ENCODE measurements around the gene SYTL3. TPM values are rescaled to one million over a fixed set of nuclear protein-coding genes. Genes with fewer than 3 reads are reported as not detected.

SYTL3 gene
- total RNA-seq, 4 donors from 2014 or later, result 4.8 to 23.1 (median 11.3) TPM

GRCh38 chr6:158715330-158716311, 65.8 kb downstream of the SYTL3 start:
- TF ChIP-seq POLR2A (IDR thresholded peaks at IDR 0.05) (peak in 1 of 2 donors; percentile 22), CTCF (IDR thresholded peaks at IDR 0.05) (peak in 2 of 6 experiments; percentile 17 to 28)
- Histone ChIP-seq H3K36me3 (no peaks in the 10 kb centered on the region), H3K27ac (peak overlapping the region; percentile 75 to 83 (median 76)), H3K27me3 (no peaks in the 10 kb centered on the region), H3K4me3 (no peak overlapping the region), H3K9me3 (no peaks in the 10 kb centered on the region), H3K4me1 (peaks cover 0 to 44% (median 19%) of the 10 kb centered on the region in 4 donors)
- peak; percentile 60 to 83 (median 79) for DNase-seq

- H3K4me3 ChIP-seq, result peak overlapping the region in 2 of 4 donors; percentile 4 to 6
- no peak for TF ChIP-seq CTCF (IDR thresholded peaks at IDR 0.05)
- no peak for TF ChIP-seq POLR2A (IDR thresholded peaks at IDR 0.05)
- no peaks in the 10 kb centered on the region for H3K36me3 ChIP-seq
- H3K27ac ChIP-seq, result peak overlapping the region; percentile 72 to 92 (median 80)
- peak in 2 of 3 donors; percentile 62 to 63 for DNase-seq
- no peaks in the 10 kb centered on the region for H3K9me3 ChIP-seq
- H3K27me3 ChIP-seq, result no peaks in the 10 kb centered on the region
- peaks cover 0 to 48% (median 22%) of the 10 kb centered on the region in 4 donors for H3K4me1 ChIP-seq
Measured at GRCh38 chr6:158717341-158718330, 67.8 kb downstream of the SYTL3 start.

GRCh38 chr6:158718461-158719046, 68.7 kb downstream of the SYTL3 start:
- TF ChIP-seq POLR2A (IDR thresholded peaks at IDR 0.05) (peak in 1 of 2 donors; percentile 38), CTCF (IDR thresholded peaks at IDR 0.05) (peak in 5 of 6 experiments; percentile 23 to 79 (median 72))
- Histone ChIP-seq H3K27me3 (no peaks in the 10 kb centered on the region), H3K4me3 (peak overlapping the region in 2 of 4 donors; percentile 6 to 18), H3K4me1 (peaks cover 0 to 48% (median 22%) of the 10 kb centered on the region in 4 donors), H3K36me3 (no peaks in the 10 kb centered on the region), H3K27ac (peak overlapping the region; percentile 72 to 92 (median 80)), H3K9me3 (no peaks in the 10 kb centered on the region)
- DNase-seq, result peak in 2 of 3 donors; percentile 73 to 81

- H3K4me3 ChIP-seq, result no peak overlapping the region
- peak in 1 of 3 donors; percentile 25 for DNase-seq
- H3K27ac ChIP-seq, result no peak overlapping the region
- H3K27me3 ChIP-seq, result no peaks in the 10 kb centered on the region
- H3K9me3 ChIP-seq, result no peaks in the 10 kb centered on the region
- peaks cover 0 to 27% (median 9%) of the 10 kb centered on the region in 4 donors for H3K4me1 ChIP-seq
- TF ChIP-seq CTCF (IDR thresholded peaks at IDR 0.05) (no peak), POLR2A (IDR thresholded peaks at IDR 0.05) (no peak)
- no peaks in the 10 kb centered on the region for H3K36me3 ChIP-seq
Measured at GRCh38 chr6:158722176-158722729, 72.4 kb downstream of the SYTL3 start.

All from Peyer's patch (tissue), 4 donors.